GM10266 (cell line): ENCODE results near the gene INF2.

Experiments used
- DNase-seq: peaks from one replicate; pipeline ENCODE4 v3.0.0; 2012; ENCODE audit errors: extremely low spot score
- TF ChIP-seq, protein P1 (sequence below): IDR thresholded peaks from 2 replicates; pipeline ENCODE4 v1.5.1; 2012; ENCODE audit warnings: mild to moderate bottlenecking, low read depth; ENCODE audit not compliant: control insufficient read depth, insufficient read depth; ENCODE audit errors: missing control alignments

The INF2 gene

DNA sequence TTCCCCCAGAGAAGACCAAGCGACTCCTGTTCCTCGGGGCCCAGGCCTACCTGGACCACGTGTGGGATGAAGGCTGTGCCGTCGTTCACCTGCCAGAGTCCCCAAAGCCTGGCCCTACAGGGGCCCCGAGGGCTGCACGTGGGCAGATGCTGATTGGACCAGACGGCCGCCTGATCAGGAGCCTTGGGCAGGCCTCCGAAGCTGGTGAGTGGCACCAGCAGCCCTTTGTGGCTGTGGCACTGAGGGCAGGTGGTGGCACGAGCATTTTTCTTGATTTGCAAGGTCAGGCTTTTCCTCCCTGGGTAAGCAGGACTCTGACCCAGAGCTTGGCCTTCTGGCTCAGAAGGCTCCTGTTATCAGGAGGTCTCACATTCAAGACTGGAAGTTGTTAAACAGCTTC lies 66.2 kb downstream of the INF2 start:
- TF ChIP-seq, protein P1, sequence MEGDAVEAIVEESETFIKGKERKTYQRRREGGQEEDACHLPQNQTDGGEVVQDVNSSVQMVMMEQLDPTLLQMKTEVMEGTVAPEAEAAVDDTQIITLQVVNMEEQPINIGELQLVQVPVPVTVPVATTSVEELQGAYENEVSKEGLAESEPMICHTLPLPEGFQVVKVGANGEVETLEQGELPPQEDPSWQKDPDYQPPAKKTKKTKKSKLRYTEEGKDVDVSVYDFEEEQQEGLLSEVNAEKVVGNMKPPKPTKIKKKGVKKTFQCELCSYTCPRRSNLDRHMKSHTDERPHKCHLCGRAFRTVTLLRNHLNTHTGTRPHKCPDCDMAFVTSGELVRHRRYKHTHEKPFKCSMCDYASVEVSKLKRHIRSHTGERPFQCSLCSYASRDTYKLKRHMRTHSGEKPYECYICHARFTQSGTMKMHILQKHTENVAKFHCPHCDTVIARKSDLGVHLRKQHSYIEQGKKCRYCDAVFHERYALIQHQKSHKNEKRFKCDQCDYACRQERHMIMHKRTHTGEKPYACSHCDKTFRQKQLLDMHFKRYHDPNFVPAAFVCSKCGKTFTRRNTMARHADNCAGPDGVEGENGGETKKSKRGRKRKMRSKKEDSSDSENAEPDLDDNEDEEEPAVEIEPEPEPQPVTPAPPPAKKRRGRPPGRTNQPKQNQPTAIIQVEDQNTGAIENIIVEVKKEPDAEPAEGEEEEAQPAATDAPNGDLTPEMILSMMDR = no peak
- DNase-seq = no peak

DNA sequence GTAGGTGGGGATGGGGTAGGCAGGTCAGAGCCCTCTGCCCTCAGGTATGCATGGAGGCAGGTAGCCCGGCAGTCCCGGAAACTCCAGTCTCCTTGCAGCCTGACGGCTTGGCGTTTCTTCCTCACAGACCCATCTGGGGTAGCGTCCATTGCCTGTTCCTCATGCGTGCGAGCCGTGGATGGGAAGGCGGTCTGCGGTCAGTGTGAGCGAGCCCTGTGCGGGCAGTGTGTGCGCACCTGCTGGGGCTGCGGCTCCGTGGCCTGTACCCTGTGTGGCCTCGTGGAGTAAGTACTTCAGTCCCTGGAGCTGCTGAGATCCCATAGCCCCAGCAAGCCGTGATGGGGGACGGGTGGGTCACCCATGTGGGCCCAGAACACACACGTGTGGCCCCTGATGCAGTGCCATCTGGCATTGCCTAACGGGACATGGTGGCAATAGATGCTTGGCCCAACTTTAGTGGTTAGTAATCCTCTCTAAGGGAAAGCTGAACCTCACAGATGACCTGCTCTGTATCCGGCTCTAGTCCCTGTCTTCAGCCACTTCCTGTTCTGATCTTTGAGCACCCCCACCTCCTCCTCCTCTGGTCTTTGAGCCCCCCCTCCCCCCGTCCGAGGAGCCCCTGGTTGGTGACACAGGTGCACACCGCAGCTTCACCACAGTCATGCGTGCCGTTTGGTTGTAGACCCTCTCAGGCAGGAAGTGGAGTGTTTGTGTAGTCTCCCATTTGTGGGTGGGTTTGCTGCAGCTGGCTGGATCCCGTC lies 67.2 kb downstream of the INF2 start:
- TF ChIP-seq, protein P1 = no peak
- no peak for DNase-seq

DNA sequence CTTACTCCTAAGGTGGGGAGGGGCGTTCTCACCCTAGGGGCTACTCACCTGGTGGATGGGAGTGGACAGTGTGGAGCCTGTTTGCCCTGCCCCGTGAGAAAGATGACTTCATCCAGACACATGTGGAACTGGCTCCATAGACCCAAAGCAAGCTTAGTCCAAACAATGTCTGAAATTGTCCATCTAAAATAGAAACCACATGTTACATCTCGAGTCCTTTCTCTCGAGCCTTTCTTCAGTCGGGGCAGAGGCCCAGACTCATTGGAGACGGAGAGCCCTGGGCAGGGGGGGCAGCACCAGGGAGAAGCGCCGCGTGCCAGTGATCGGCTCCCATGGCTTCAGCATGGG lies 67.8 kb downstream of the INF2 start:
- TF ChIP-seq, protein P1 = no peak
- DNase-seq = no peak

DNA sequence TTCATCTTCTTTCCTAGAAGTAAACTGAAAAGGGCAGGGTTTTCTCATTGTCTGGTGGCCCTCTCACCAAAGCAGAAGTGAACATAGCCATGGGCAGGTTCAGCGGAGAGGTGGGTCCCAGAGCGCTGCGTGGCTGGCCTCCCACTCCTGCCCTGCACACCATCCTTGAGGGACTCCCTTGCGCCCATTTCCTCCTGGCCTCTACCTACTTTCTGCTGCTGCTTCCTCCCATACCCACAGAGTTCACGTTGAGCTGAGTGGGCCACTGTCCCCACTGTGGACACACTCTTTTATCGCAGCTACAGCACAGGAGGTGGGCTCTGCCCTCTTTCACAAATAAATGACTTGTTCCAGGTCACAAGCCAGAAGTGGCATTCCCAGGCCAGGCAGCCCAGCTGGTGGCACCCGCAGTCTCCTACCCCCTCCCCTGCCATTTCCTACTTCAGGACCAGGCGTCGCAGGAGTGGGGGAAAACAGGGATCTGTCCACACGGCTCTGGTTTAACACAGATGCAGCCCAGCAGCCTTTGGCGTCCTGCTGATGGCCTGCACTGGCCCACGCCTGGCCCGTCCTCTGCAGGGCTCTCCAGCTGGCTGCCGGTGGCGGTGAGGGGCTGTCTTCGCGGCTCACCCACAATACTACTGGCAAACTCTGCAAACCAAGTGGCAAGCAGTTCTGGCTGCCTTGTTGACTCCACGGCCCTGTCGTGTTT lies 68.4 kb downstream of the INF2 start:
- TF ChIP-seq, protein P1 = no peak
- DNase-seq = no peak

DNA sequence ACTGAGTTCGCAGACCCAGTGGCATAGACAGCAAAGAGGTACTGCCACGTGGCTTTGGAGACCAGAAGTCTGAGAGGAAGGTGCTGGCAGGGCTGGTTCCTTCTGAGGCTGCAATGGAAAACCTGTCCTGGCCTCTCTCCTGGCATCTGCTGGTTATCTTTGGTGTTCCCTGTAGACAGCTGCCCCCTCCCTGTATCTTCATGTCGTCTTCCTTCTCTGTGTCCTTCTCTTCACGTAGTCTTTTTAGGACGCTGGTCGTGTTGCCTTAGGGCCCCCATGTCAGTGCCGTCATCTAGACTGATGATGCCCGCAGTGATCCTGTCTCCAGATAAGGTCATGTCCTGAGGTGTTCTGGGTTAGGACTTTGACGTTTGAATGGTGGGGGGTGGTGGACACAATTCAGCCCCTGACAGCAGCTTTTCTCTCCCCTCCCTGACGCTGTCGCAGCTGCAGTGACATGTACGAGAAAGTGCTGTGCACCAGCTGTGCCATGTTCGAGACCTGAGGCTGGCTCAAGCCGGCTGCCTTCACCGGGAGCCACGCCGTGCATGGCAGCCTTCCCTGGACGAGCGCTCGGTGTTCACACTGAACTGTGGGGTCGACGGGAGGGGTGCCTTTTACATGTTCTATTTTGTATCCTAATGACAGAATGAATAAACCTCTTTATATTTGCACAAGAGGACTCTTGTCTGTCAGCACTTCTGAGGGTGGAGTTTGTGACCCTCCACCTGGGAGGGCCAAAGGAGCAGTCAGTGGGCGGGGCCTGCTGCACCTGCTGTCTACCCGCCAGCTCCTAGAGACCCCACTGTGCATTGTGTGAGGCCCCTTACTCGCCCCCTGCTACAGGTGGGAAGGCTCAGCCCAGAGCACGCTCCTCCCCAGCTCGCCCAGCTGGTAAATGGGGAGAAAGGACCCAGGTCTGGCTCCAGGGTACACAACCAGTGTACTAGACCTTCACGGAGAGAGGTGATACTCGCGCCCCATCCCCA lies 69.9 kb downstream of the INF2 start:
- DNase-seq = no peak
- TF ChIP-seq, protein P1 = no peak

DNA sequence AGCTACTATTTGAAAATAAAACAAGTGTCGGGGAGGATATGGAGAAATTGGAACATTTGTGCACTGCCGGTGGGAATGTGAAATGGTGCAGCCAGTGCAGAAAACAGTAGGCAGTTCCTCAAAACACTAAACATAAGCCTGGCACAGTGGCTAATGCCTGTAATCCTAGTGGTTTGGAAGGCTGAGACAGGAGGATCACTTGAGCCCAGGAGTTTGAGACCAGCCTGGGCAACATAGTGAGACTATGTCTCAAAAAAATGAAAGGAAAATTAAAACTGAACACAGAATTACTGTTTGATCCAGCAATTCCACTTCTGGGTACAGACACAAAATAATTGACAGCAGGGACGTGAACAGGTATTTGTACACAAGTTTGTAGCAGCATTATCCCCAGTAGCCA lies 76.1 kb downstream of the INF2 start:
- no peak for DNase-seq
- TF ChIP-seq, protein P1 = no peak
